ENCODE results near the gene CEACAM3. TPM values are rescaled to one million over a fixed set of nuclear protein-coding genes. Genes with fewer than 3 reads are reported as not detected.

The CEACAM3 gene
- total RNA-seq, 4 donors from 2014 or later, result 0.54 to 1.6 TPM; not detected in 2

GRCh38 chr19:41839211-41839610 is 42.8 kb downstream of the CEACAM3 start:
- Histone ChIP-seq H3K9me3 (no peaks in the 10 kb centered on the region), H3K36me3 (no peaks in the 10 kb centered on the region), H3K27me3 (peaks cover 74% of the 10 kb centered on the region), H3K27ac (no peak overlapping the region), H3K4me1 (no peaks in the 10 kb centered on the region), H3K4me3 (no peak overlapping the region)
- ATAC-seq, result no peak
- TF ChIP-seq CTCF (IDR thresholded peaks at IDR 0.05) (no peak), POLR2A (IDR thresholded peaks at IDR 0.05) (no peak), POLR2AphosphoS5 (IDR thresholded peaks at IDR 0.05) (no peak), EP300 (IDR thresholded peaks at IDR 0.05) (no peak)
- WGBS, 2 donors (ENCODE audit: low coverage in 1 of 2), result 50% methylated on average over 1 of the region's 2 CpGs; no CpG with 5 or more reads in 1 of the 2 donors

- TF ChIP-seq POLR2AphosphoS5 (IDR thresholded peaks at IDR 0.05) (no peak), EP300 (IDR thresholded peaks at IDR 0.05) (no peak), CTCF (IDR thresholded peaks at IDR 0.05) (no peak), POLR2A (IDR thresholded peaks at IDR 0.05) (no peak)
- no peaks in the 10 kb centered on the region for H3K4me1 ChIP-seq
- H3K27me3 ChIP-seq, result peaks cover 69% of the 10 kb centered on the region
- no peak overlapping the region for H3K27ac ChIP-seq
- ATAC-seq, result no peak
- no peaks in the 10 kb centered on the region for H3K36me3 ChIP-seq
- H3K4me3 ChIP-seq, result no peak overlapping the region
- H3K9me3 ChIP-seq, result no peaks in the 10 kb centered on the region
- 17 to 52% methylated on average over 1 to 6 of the region's 7 CpGs for WGBS, 2 donors (ENCODE audit: low coverage in 1 of 2)
Observed at GRCh38 chr19:41843371-41843770, 47.0 kb downstream of the CEACAM3 start.

GRCh38 chr19:41844601-41845000 is 48.2 kb downstream of the CEACAM3 start, which contains the start of gene LYPD4:
Gene LYPD4, minus strand, starts transcription at chr19:41844683. Its CDS starts 5,398 bp downstream, at chr19:41839285.
- no peak for ATAC-seq
- Histone ChIP-seq H3K27ac (no peak within 1 kb of the TSS), H3K9me3 (no peaks in the 10 kb centered on the region), H3K27me3 (peaks cover 60% of the 10 kb centered on the region), H3K36me3 (no peaks in the 10 kb centered on the region), H3K4me1 (no peaks in the 10 kb centered on the region), H3K4me3 (no peak within 1 kb of the TSS)
- 70 to 80% methylated on average over 17 to 28 of the region's 30 CpGs for WGBS, 2 donors (ENCODE audit: low coverage in 1 of 2)
- no peak for TF ChIP-seq POLR2A (IDR thresholded peaks at IDR 0.05)
- no peak for TF ChIP-seq CTCF (IDR thresholded peaks at IDR 0.05)
- no peak for TF ChIP-seq POLR2AphosphoS5 (IDR thresholded peaks at IDR 0.05)
- no peak for TF ChIP-seq EP300 (IDR thresholded peaks at IDR 0.05)

- no peak within 1 kb of the TSS for H3K4me3 ChIP-seq
- no peak for ATAC-seq
- H3K9me3 ChIP-seq, result no peaks in the 10 kb centered on the region
- 100% methylated on average over 3 of the region's 3 CpGs for WGBS, 2 donors (ENCODE audit: low coverage in 1 of 2)
- peaks cover 60% of the 10 kb centered on the region for H3K27me3 ChIP-seq
- H3K36me3 ChIP-seq, result no peaks in the 10 kb centered on the region
- H3K4me1 ChIP-seq, result no peaks in the 10 kb centered on the region
- H3K27ac ChIP-seq, result no peak within 1 kb of the TSS
- TF ChIP-seq EP300 (IDR thresholded peaks at IDR 0.05) (no peak), CTCF (IDR thresholded peaks at IDR 0.05) (no peak), POLR2AphosphoS5 (IDR thresholded peaks at IDR 0.05) (no peak), POLR2A (IDR thresholded peaks at IDR 0.05) (no peak)
Observed at GRCh38 chr19:41845001-41845050, 48.4 kb downstream of the CEACAM3 start, which contains the start of gene DMRTC2. Gene DMRTC2, plus strand, starts transcription at chr19:41845042. Its CDS starts 2,387 bp downstream, at chr19:41847429.

GRCh38 chr19:41845051-41845590 is 48.7 kb downstream of the CEACAM3 start:
- Histone ChIP-seq H3K4me1 (no peaks in the 10 kb centered on the region), H3K4me3 (no peak overlapping the region), H3K27me3 (peaks cover 60% of the 10 kb centered on the region), H3K36me3 (no peaks in the 10 kb centered on the region), H3K9me3 (no peaks in the 10 kb centered on the region), H3K27ac (no peak overlapping the region)
- WGBS, 2 donors (ENCODE audit: low coverage in 1 of 2), result 86 to 91% methylated on average over 4 to 5 of the region's 23 CpGs
- no peak for ATAC-seq
- TF ChIP-seq POLR2AphosphoS5 (IDR thresholded peaks at IDR 0.05) (no peak), POLR2A (IDR thresholded peaks at IDR 0.05) (no peak), EP300 (IDR thresholded peaks at IDR 0.05) (no peak), CTCF (IDR thresholded peaks at IDR 0.05) (no peak)
